ENCODE data around the gene NR1H4.
"Not testable (repeated sequence)": the region's sequence is repeated elsewhere in the genome, so short reads cannot be mapped to it uniquely, and the experiment has no call there.

Gene NR1H4

DNA sequence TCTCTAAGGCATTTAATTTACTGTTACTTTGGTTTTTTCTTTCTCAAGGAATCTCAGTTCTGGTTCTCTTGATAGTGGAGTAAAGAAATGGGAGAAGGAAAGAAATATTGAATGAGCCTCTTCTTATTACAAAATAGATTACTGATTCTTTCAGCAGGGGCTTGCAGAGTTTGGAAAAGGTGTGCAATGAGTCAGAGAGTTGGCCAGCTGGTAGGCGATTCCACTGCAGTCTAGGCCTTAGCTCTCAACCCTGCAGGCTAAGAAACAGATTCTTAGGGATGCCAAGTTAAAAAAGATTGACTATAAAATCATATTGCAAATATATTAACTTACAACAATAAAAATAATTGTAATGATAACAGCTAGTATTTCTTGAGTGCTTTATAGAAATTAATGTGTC is 25.8 kb downstream of the NR1H4 start (continued):
- TF ChIP-seq, protein P1, sequence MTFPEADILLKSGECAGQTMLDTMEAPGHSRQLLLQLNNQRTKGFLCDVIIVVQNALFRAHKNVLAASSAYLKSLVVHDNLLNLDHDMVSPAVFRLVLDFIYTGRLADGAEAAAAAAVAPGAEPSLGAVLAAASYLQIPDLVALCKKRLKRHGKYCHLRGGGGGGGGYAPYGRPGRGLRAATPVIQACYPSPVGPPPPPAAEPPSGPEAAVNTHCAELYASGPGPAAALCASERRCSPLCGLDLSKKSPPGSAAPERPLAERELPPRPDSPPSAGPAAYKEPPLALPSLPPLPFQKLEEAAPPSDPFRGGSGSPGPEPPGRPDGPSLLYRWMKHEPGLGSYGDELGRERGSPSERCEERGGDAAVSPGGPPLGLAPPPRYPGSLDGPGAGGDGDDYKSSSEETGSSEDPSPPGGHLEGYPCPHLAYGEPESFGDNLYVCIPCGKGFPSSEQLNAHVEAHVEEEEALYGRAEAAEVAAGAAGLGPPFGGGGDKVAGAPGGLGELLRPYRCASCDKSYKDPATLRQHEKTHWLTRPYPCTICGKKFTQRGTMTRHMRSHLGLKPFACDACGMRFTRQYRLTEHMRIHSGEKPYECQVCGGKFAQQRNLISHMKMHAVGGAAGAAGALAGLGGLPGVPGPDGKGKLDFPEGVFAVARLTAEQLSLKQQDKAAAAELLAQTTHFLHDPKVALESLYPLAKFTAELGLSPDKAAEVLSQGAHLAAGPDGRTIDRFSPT (tag by site-specific recombination; IDR thresholded peaks at IDR 0.05) = no peak
- no peak for TF ChIP-seq SP7 (tag by site-specific recombination; IDR thresholded peaks at IDR 0.05)
- TF ChIP-seq GLIS1 (tag by site-specific recombination; IDR thresholded peaks at IDR 0.05) = no peak
- TF ChIP-seq GLIS2 (tag by site-specific recombination; IDR thresholded peaks at IDR 0.05) = no peak
- TF ChIP-seq ZNF157 (tag by site-specific recombination; IDR thresholded peaks at IDR 0.05) = no peak
- no peak for TF ChIP-seq ZNF544 (tag by site-specific recombination; IDR thresholded peaks at IDR 0.05)
- no peak for TF ChIP-seq HOXD13 (CRISPR knock-in tag; IDR thresholded peaks at IDR 0.05; ENCODE audit: borderline replicate concordance)

DNA sequence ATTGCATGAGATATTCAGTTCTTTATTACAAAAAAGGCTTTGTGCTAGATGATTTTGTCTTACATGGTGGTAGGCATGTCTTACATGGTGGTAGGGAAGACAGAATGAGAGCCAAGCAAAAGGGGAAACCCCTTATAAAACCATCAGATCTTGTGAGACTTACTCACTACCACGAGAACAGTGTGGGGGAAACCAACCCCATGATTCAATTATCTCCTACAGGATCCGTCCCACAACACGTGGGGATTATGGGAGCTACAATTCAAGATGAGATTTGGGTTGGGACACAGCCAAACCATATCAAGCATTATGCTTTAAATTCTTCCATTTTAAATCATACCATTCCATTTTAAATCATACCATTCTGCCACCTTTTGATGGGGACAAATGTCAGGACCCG is 29.1 kb downstream of the NR1H4 start:
- POLR2A ChIA-PET; H3K27ac ChIP-seq (ENCODE audit: extremely low read depth, low read depth, low read length); H3K9me3 ChIP-seq (ENCODE audit: control insufficient read depth, insufficient read depth, low read depth, low read length); H3K36me3 ChIP-seq (ENCODE audit: control insufficient read depth in 2 of 2, insufficient read depth in 1 of 2, low read length in 2 of 2); H3K4me3 ChIP-seq (ENCODE audit: low read depth, low read length); H3K4me1 ChIP-seq (ENCODE audit: control insufficient read depth, insufficient read depth, low read length): not testable (repeated sequence)
- CTCF ChIA-PET = interaction anchor here (1.4 kb wide), 1 partner anchor 53 kb away, joined by 8 read pairs; no protein-coding TSS in a partner anchor

DNA sequence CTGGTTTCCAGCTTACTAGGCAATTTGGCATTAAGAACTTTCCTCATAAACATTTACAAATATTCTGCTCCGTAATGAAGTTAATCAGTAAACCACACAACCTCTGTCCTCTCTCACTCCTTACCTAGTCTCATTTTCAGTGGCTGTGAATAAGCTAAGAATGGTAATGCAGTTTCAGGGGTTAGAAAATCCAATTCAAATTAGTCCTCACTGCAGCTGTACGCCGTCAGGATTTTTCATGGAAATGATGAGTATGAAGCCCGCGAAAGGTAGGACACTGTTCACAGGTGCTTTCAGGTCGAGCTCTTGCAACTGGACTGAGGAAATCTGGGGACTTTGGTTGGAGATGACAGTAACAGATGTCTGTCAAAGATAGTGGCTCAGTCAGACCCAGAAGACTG is 29.6 kb downstream of the NR1H4 start:
- no peak overlapping the region for H3K27ac ChIP-seq (ENCODE audit: extremely low read depth, low read depth, low read length)
- ChIA-PET POLR2A (no interaction called here), CTCF (no interaction called here)
- H3K9me3 ChIP-seq (ENCODE audit: control insufficient read depth, insufficient read depth, low read depth, low read length) = no peaks in the 10 kb centered on the region
- TF ChIP-seq, protein P2, sequence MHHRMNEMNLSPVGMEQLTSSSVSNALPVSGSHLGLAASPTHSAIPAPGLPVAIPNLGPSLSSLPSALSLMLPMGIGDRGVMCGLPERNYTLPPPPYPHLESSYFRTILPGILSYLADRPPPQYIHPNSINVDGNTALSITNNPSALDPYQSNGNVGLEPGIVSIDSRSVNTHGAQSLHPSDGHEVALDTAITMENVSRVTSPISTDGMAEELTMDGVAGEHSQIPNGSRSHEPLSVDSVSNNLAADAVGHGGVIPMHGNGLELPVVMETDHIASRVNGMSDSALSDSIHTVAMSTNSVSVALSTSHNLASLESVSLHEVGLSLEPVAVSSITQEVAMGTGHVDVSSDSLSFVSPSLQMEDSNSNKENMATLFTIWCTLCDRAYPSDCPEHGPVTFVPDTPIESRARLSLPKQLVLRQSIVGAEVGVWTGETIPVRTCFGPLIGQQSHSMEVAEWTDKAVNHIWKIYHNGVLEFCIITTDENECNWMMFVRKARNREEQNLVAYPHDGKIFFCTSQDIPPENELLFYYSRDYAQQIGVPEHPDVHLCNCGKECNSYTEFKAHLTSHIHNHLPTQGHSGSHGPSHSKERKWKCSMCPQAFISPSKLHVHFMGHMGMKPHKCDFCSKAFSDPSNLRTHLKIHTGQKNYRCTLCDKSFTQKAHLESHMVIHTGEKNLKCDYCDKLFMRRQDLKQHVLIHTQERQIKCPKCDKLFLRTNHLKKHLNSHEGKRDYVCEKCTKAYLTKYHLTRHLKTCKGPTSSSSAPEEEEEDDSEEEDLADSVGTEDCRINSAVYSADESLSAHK (tag by site-specific recombination; IDR thresholded peaks at IDR 0.05) = no peak
- no peak for TF ChIP-seq ZNF792 (tag by site-specific recombination; IDR thresholded peaks at IDR 0.05)
- TF ChIP-seq, protein P3, sequence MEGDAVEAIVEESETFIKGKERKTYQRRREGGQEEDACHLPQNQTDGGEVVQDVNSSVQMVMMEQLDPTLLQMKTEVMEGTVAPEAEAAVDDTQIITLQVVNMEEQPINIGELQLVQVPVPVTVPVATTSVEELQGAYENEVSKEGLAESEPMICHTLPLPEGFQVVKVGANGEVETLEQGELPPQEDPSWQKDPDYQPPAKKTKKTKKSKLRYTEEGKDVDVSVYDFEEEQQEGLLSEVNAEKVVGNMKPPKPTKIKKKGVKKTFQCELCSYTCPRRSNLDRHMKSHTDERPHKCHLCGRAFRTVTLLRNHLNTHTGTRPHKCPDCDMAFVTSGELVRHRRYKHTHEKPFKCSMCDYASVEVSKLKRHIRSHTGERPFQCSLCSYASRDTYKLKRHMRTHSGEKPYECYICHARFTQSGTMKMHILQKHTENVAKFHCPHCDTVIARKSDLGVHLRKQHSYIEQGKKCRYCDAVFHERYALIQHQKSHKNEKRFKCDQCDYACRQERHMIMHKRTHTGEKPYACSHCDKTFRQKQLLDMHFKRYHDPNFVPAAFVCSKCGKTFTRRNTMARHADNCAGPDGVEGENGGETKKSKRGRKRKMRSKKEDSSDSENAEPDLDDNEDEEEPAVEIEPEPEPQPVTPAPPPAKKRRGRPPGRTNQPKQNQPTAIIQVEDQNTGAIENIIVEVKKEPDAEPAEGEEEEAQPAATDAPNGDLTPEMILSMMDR (tag by site-specific recombination; IDR thresholded peaks at IDR 0.05) = no peak
- no peak for TF ChIP-seq ZNF558 (tag by site-specific recombination; IDR thresholded peaks at IDR 0.05)
- TF ChIP-seq ZNF473 (tag by site-specific recombination; IDR thresholded peaks at IDR 0.05) = no peak
- no peak for TF ChIP-seq ZNF777 (tag by site-specific recombination; IDR thresholded peaks at IDR 0.05; ENCODE audit: borderline replicate concordance)
- no peak for TF ChIP-seq SP2 (tag by site-specific recombination; IDR thresholded peaks at IDR 0.05)
- no peak for TF ChIP-seq SCRT2 (tag by site-specific recombination; IDR thresholded peaks at IDR 0.05)
- TF ChIP-seq, protein P4, sequence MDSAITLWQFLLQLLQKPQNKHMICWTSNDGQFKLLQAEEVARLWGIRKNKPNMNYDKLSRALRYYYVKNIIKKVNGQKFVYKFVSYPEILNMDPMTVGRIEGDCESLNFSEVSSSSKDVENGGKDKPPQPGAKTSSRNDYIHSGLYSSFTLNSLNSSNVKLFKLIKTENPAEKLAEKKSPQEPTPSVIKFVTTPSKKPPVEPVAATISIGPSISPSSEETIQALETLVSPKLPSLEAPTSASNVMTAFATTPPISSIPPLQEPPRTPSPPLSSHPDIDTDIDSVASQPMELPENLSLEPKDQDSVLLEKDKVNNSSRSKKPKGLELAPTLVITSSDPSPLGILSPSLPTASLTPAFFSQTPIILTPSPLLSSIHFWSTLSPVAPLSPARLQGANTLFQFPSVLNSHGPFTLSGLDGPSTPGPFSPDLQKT (IDR thresholded peaks at IDR 0.05; ENCODE audit: borderline replicate concordance, low read depth, low read length) = no peak
- no peak overlapping the region for H3K4me3 ChIP-seq (ENCODE audit: low read depth, low read length)
- no peaks in the 10 kb centered on the region for H3K4me1 ChIP-seq (ENCODE audit: control insufficient read depth, insufficient read depth, low read length)
- H3K36me3 ChIP-seq (ENCODE audit: control insufficient read depth in 2 of 2, insufficient read depth in 1 of 2, low read length in 2 of 2) = no peaks in the 10 kb centered on the region

Measured in HEK293 (cell line).